Upper lobe of left lung (tissue), 6 donors: Measurements from ENCODE around the gene ATP6V1F. TPM values are rescaled to one million over a fixed set of nuclear protein-coding genes. Genes with fewer than 3 reads are reported as not detected.

Experiments used
- ATAC-seq, 2 donors: fragments of 200-7000 bp; cut with Tn5 transposase; one replicate each; pipeline ENCODE4 v1.9.1; 2022; ENCODE audit warnings: mild to moderate bottlenecking in 2 of 2, moderate library complexity in 2 of 2; ENCODE audit not compliant: low FRiP score in 2 of 2
- DNase-seq, 2 donors: peaks; one replicate each; pipeline ENCODE4 v3.0.0-alpha.2; 2019 to 2020
- H3K27ac ChIP-seq, 4 donors: fragments of 200-600 bp; sonication (generic); one replicate each; pipeline ENCODE4 v1.5.1; 2016 to 2019
- H3K27me3 ChIP-seq, 4 donors: fragments of 200-600 bp; sonication (generic); one replicate each; pipeline ENCODE4 v1.5.1; 2017 to 2019
- H3K36me3 ChIP-seq, 4 donors: fragments of 200-600 bp; sonication (generic); one replicate each; pipeline ENCODE4 v1.5.1; 2016 to 2019
- H3K4me1 ChIP-seq, 4 donors: fragments of 200-600 bp; sonication (generic); one replicate each; pipeline ENCODE4 v1.5.1; 2018 to 2019
- H3K4me3 ChIP-seq, 4 donors: fragments of 200-600 bp; sonication (generic); one replicate each; pipeline ENCODE4 v1.5.1; 2017 to 2019; ENCODE audit warnings: mild to moderate bottlenecking in 2 of 4, moderate library complexity in 1 of 4
- H3K9me3 ChIP-seq, 4 donors: fragments of 200-600 bp; sonication (generic); one replicate each; pipeline ENCODE4 v1.5.1; 2018 to 2019
- EP300 ChIP-seq, 4 donors: sonication (generic); formaldehyde crosslinking; IDR thresholded peaks; one replicate each; pipeline ENCODE4 v1.5.1; 2017; ENCODE audit warnings: antibody characterized with exemption in 4 of 4, control low read depth in 2 of 4
- POLR2A ChIP-seq, 4 donors: fragments of 450-650 bp; IDR thresholded peaks; one replicate each; pipeline ENCODE4 v1.5.1; 2016 to 2017; ENCODE audit warnings: antibody characterized with exemption in 4 of 4, mild to moderate bottlenecking in 2 of 4
- POLR2AphosphoS5 ChIP-seq, 2 donors: sonication (generic); formaldehyde crosslinking; IDR thresholded peaks; one replicate each; pipeline ENCODE4 v1.5.1; 2017; ENCODE audit warnings: antibody characterized with exemption in 2 of 2
- WGBS, 2 donors: methylation state at CpG; one replicate each; pipeline ENCODE4 v1.1.5; 2017 to 2018; 5-methylcytosine and 5-hydroxymethylcytosine counted together
- total RNA-seq, 6 donors: library from RNA; depleted of rRNA in 4 of 6; stranded (reverse); fragments of >200 nt in 4 of 6; gene quantifications; one replicate each; pipeline versions ENCODE4 v1.1.0 to v1.2.1, GENCODE V29; 2016 to 2021
- TF ChIP-seq, protein P1 (sequence below), 6 experiments: fragments of 450-650 bp in 4 of 6; fragments of 200-600 bp in 2 of 6; sonication (generic) in 2 of 6; IDR thresholded peaks; one replicate each; pipeline ENCODE4 v1.5.1; 2016 to 2019; ENCODE audit warnings: antibody characterized with exemption in 6 of 6
- donor health status: DM: no; HTN: no; CAD: no; lungs with moderate emphysema.
- donor health status: DM: no; HTN: yes; CAD: no; lungs with severe emphysema.

Gene ATP6V1F
- total RNA-seq, 6 donors from 2014 or later: 99.8 to 224 (median 156) TPM

DNA sequence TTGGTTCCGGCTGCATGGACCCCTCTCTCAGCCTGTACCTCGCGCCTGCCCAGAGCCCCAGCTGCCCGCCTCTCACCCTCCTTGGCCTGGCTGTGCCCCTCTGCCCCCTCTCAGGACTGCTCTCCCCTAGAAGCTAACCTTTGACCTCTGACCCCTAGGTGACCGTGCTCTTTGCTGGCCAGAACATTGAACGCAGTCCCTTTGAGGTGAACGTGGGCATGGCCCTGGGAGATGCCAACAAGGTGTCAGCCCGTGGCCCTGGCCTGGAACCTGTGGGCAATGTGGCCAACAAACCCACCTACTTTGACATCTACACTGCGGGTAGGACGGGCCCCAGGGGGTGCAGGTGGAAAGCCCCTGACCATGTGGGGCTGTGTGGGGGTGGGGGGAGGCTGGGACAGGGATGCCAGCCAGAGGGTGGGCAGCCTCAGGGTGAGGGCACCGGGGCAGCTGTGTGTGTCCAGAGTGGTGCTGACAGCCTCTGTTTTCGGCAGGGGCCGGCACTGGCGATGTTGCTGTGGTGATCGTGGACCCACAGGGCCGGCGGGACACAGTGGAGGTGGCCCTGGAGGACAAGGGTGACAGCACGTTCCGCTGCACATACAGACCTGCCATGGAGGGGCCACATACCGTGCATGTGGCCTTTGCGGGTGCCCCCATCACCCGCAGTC, 24.4 kb upstream of the ATP6V1F start:
- Histone ChIP-seq H3K36me3 (no peaks in the 10 kb centered on the region), H3K4me1 (peaks cover 0 to 6% (median under 1%) of the 10 kb centered on the region in 4 donors), H3K27ac (no peak overlapping the region), H3K9me3 (no peaks in the 10 kb centered on the region), H3K27me3 (no peaks in the 10 kb centered on the region), H3K4me3 (no peak overlapping the region)
- TF ChIP-seq POLR2AphosphoS5 (IDR thresholded peaks at IDR 0.05): no peak
- TF ChIP-seq, protein P1, sequence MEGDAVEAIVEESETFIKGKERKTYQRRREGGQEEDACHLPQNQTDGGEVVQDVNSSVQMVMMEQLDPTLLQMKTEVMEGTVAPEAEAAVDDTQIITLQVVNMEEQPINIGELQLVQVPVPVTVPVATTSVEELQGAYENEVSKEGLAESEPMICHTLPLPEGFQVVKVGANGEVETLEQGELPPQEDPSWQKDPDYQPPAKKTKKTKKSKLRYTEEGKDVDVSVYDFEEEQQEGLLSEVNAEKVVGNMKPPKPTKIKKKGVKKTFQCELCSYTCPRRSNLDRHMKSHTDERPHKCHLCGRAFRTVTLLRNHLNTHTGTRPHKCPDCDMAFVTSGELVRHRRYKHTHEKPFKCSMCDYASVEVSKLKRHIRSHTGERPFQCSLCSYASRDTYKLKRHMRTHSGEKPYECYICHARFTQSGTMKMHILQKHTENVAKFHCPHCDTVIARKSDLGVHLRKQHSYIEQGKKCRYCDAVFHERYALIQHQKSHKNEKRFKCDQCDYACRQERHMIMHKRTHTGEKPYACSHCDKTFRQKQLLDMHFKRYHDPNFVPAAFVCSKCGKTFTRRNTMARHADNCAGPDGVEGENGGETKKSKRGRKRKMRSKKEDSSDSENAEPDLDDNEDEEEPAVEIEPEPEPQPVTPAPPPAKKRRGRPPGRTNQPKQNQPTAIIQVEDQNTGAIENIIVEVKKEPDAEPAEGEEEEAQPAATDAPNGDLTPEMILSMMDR (IDR thresholded peaks at IDR 0.05): no peak
- no peak for TF ChIP-seq POLR2A (IDR thresholded peaks at IDR 0.05)
- no peak for TF ChIP-seq EP300 (IDR thresholded peaks at IDR 0.05)
- no peak for ATAC-seq
- WGBS, 2 donors: 92 to 94% methylated on average over 6 to 21 of the region's 22 CpGs
- peak in 1 of 2 donors; percentile 77 for DNase-seq

DNA sequence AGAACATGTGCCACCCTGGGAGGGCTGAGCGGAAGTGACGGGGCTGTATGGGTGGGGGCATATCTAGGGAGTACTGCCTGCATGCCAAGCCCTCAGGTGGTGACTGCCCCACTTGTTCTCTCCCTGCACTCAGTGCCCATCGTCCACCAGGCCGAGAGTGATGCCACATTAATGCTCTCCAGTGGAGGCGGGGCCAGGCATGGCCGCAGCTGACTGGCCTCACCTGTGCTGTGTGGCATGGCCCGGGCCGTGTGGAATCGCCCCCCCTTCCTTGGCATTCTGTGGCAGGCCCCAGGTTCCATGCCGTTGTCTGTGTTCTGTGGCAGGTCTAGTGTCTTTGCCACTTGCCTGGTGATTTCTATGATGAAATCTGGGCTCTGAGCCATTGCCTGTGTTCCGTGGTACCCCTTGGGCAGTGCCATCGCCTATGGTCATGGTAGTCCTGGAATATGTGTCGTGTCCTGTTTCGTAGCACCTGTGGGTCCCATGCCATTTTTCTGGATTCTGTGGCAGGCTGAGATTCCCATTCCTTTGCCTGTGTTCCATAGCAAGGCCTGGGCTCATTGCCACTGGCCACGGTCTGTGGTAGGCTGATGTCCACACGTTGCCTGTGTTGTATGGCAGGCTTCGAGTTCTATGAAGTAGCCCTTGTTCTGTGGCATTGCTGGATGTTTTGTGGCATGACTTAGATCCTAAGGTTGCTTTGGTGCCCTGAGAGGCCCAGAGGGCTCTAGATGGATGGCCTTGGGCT, 23.5 kb upstream of the ATP6V1F start:
- no peak overlapping the region for H3K4me3 ChIP-seq
- no peak for ATAC-seq
- TF ChIP-seq POLR2A (IDR thresholded peaks at IDR 0.05) (no peak), EP300 (IDR thresholded peaks at IDR 0.05) (no peak), POLR2AphosphoS5 (IDR thresholded peaks at IDR 0.05) (no peak)
- TF ChIP-seq, protein P1 (IDR thresholded peaks at IDR 0.05): no peak
- no peaks in the 10 kb centered on the region for H3K36me3 ChIP-seq
- H3K9me3 ChIP-seq: no peaks in the 10 kb centered on the region
- no peaks in the 10 kb centered on the region for H3K27me3 ChIP-seq
- DNase-seq: peak in 1 of 2 donors; percentile 45
- H3K4me1 ChIP-seq: no peaks in the 10 kb centered on the region
- H3K27ac ChIP-seq: no peak overlapping the region
- WGBS, 2 donors: 95% methylated on average over 14 to 15 of the region's 17 CpGs

DNA sequence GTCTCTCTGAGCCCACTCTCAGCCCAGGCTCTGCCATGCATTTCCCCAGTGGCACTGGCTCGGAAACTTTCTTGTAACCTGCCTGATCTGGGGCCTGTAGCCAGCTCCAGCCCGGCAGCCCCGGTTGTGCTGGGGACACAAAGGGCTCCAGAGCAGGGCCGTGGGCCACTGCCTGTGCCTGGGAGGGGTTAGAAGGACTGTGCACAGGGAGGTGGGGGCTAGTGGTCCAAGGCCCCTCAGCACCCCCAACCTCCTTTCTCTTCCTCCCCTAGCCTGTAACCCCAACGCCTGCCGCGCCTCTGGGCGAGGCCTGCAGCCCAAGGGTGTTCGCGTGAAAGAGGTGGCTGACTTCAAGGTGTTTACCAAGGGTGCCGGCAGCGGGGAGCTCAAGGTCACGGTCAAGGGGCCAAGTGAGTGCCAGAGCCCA, 22.9 kb upstream of the ATP6V1F start:
- DNase-seq: peak in 1 of 2 donors; percentile 72
- no peak for ATAC-seq
- Histone ChIP-seq H3K27me3 (no peaks in the 10 kb centered on the region), H3K4me3 (no peak overlapping the region), H3K4me1 (no peaks in the 10 kb centered on the region), H3K27ac (no peak overlapping the region), H3K9me3 (no peaks in the 10 kb centered on the region), H3K36me3 (no peaks in the 10 kb centered on the region)
- TF ChIP-seq, protein P1 (IDR thresholded peaks at IDR 0.05): no peak
- TF ChIP-seq POLR2AphosphoS5 (IDR thresholded peaks at IDR 0.05): no peak
- no peak for TF ChIP-seq EP300 (IDR thresholded peaks at IDR 0.05)
- no peak for TF ChIP-seq POLR2A (IDR thresholded peaks at IDR 0.05)
- 76 to 85% methylated on average over 7 to 13 of the region's 13 CpGs for WGBS, 2 donors

DNA sequence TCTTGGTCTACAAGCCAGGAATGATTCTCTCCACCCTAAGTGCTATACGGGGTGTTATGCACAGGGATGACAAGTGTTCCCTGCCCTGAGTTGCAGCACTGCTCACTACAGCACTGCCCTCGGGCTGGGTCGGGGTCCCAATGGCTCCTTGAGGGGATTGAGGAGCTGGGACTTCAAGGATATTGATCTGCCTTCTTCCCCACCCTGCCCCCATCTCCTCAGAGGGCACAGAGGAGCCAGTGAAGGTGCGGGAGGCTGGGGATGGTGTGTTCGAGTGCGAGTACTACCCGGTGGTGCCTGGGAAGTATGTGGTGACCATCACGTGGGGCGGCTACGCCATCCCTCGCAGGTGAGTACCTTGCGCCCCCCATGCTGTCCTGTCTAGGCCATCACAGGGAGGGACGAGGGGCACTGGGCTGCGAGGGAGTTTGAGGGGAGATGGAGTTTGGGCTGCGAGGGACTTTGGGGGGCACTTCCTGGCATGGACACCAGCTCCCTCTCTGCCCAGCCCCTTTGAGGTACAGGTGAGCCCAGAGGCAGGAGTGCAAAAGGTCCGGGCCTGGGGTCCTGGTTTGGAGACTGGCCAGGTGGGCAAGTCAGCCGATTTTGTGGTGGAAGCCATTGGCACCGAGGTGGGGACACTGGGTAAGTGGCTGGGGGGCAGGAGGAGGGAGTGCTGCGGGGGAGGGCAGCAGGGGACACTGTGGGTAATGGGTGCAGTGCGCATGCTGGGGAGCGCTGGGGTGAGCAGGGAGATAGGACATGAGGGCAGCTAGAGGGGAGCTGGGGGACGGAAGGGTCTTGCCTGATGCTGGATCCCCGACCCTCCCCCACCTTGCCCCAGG, 22.1 kb upstream of the ATP6V1F start:
- ATAC-seq (no peak), DNase-seq (peak in 1 of 2 donors; percentile 53)
- TF ChIP-seq, protein P1 (IDR thresholded peaks at IDR 0.05): no peak
- TF ChIP-seq POLR2AphosphoS5 (IDR thresholded peaks at IDR 0.05) (no peak), EP300 (IDR thresholded peaks at IDR 0.05) (no peak), POLR2A (IDR thresholded peaks at IDR 0.05) (no peak)
- Histone ChIP-seq H3K9me3 (no peaks in the 10 kb centered on the region), H3K27ac (no peak overlapping the region), H3K4me1 (no peaks in the 10 kb centered on the region), H3K36me3 (no peaks in the 10 kb centered on the region), H3K4me3 (no peak overlapping the region), H3K27me3 (no peaks in the 10 kb centered on the region)
- WGBS, 2 donors: 86 to 92% methylated on average over 19 to 23 of the region's 23 CpGs
